GM10266 (cell line): ENCODE data around the gene CACNA1G.

ENCODE experiments used
- DNase-seq: peaks from one replicate; pipeline ENCODE4 v3.0.0; 2012; ENCODE audit errors: extremely low spot score
- TF ChIP-seq, protein P1 (sequence below): IDR thresholded peaks from 2 replicates; pipeline ENCODE4 v1.5.1; 2012; ENCODE audit warnings: mild to moderate bottlenecking, low read depth; ENCODE audit not compliant: control insufficient read depth, insufficient read depth; ENCODE audit errors: missing control alignments

Gene CACNA1G

DNA sequence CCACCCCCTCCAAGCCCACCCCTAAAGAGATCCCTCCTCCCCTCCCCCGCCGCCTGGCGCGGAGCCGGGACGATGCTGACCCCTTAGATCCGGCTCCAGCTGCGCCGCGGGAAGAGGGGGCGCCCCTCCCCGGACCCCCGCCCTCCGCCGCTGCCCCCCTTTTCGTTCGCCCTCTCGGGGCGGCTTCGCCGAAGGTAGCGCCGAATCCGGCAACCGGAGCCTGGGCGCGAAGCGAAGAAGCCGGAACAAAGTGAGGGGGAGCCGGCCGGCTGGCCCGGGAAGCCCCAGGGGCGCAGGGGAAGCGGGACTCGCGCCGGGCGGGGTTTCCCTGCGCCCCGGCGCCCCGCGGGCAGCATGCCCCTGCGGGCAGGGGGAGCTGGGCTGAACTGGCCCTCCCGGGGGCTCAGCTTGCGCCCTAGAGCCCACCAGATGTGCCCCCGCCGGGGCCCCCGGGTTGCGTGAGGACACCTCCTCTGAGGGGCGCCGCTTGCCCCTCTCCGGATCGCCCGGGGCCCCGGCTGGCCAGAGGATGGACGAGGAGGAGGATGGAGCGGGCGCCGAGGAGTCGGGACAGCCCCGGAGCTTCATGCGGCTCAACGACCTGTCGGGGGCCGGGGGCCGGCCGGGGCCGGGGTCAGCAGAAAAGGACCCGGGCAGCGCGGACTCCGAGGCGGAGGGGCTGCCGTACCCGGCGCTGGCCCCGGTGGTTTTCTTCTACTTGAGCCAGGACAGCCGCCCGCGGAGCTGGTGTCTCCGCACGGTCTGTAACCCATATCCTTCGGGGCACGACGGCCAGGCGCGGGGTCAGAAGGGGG lies 623 bp downstream of the CACNA1G start:
- peak; percentile 73 for DNase-seq
- TF ChIP-seq, protein P1, sequence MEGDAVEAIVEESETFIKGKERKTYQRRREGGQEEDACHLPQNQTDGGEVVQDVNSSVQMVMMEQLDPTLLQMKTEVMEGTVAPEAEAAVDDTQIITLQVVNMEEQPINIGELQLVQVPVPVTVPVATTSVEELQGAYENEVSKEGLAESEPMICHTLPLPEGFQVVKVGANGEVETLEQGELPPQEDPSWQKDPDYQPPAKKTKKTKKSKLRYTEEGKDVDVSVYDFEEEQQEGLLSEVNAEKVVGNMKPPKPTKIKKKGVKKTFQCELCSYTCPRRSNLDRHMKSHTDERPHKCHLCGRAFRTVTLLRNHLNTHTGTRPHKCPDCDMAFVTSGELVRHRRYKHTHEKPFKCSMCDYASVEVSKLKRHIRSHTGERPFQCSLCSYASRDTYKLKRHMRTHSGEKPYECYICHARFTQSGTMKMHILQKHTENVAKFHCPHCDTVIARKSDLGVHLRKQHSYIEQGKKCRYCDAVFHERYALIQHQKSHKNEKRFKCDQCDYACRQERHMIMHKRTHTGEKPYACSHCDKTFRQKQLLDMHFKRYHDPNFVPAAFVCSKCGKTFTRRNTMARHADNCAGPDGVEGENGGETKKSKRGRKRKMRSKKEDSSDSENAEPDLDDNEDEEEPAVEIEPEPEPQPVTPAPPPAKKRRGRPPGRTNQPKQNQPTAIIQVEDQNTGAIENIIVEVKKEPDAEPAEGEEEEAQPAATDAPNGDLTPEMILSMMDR = no peak

DNA sequence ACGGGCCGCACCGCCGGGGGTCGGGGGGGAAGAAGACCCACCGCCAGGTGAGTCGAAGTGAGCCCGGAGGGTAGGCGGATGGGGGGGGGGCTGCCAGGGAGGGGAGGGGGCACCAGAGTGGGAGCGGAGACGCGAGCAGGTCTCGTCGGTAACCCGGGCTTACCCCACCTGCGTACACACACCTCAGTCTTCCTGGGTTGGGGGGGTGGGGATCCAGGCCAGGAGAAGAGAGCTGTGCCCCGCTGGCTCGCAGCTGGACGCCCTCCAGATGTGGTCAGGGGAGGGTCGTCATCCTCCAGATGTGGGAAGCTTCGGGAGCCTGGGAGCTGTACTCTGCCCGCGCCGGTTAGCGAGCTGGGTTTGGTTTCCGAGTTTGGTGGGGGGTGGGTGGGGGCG lies 1.2 kb downstream of the CACNA1G start:
- TF ChIP-seq, protein P1 = no peak
- DNase-seq = no peak

DNA sequence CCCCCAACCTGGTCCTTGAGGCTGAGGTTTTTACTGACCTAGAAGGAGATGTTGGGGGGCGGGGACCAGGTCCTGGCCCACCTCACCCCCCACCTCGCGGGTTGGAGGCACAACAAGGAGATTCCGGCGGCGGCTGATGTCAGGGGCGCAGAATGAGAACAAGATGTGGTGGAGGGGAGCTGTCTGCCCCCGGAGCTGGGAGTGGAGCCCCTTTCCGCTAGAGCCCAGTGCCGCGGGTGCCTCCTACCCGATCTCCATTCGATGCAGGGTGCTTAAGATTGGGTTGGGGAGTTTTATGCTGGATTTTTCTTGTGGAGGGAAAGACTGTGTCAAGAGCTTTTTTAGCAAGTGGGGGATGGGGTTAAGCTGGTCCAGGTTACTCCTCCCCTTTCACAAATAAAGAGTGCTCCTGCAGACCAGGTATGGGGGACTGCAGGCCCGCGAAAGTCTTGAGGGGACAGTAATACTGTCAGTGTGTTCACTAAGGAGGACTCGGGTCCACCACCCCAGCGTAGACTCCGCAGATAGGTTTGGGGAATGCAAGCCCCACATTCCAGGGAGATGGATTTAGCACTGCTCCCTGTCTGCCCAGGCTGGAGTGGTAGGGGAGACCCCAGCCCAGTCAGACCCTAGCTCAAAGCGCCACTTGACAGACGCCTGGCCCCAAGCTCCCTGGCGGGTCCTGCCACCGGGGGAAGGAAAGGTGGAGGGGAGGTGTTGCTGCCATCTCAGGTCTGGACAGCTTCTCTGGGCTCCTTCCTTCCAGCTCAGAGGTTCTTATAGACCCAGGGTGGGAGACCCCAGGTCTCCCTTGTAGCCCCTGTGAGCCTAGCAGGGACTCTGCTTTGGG lies 2.0 kb downstream of the CACNA1G start:
- TF ChIP-seq, protein P1 = no peak
- DNase-seq = no peak

DNA sequence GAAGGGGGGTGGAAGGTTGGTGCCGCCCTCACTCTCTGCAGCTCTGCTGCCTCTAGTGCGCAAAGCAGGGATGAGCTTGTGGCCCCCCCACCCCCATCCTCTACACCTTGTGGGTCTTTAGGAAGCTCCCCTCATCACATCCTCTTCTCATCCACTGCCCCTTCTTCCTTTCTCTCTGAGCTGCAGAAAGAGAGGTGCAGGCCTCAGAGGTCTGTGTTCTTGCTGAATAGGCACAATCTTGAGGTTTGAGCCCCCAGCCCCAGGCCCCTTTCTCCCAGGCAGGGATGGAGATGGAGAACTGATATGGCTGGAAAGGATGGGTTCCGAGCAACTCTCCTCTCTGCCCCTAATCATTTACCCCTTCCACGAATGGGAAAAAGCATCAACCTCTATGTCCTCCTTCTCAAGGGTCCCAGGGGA lies 2.6 kb downstream of the CACNA1G start:
- no peak for DNase-seq
- TF ChIP-seq, protein P1 = no peak

DNA sequence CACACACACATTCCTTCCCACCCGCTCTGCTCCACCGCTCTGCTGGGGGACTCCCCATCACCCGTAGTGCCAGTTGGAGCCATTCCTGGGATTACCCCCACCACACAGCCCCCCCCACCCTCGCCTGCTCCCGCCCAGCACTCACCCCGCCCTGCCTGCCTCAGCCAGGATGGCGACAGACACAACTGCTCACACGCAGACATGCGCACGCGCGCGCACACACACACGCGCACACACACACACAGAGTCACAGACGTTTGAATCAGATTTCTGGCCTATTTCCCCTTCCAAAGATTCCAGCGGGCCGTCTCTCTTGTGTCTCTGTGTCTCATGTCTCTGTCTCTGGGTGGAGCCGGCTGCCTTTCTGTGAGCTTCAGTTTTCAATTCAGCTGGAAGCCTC lies 4.4 kb downstream of the CACNA1G start:
- no peak for DNase-seq
- TF ChIP-seq, protein P1 = no peak

DNA sequence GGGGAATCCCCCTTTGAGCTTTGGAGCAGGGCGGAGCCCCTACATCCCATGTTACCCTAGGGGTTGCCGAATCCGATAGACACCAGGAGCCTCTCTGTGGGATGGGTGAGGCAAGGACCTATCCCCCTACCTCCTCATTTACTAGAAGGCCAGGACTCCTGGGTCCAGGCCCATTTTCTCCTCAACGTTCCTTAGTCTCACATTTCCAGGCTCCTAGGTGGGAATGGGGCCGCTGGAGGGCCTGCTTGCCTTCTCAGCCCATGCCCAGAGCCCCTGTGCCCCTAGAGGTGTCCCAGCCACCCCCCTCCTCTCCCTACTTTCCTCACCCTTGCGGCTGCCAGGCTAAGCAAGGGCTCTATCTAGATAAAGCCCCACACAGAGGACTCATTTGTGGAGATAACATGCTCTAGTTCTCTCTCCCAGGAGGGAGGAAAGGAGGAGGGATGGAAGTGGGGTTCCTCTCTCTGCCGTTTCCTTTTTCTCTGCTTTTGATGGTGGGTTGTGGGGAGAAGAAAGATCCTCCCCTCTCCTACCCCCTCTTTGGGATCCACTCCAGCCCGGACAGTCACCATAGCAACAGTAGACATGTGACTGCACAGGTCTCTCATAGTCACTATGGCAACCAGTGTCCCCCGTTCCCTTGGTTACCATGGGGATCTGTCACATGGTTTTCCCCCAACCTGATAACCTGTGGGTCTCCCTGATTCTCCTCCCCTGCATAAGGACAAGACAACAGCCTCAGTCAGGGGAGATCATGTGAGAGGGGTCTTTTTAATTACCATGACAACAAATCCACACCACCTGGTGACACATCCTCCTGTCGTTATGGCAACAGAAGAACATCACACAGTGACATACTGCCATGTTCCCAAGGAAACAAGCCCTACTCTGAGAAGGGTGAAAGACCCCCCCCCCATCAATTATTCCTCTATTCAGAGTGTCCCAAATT lies 5.2 kb downstream of the CACNA1G start:
- no peak for DNase-seq
- TF ChIP-seq, protein P1 = no peak
